AG04450 (cell line): ENCODE data around the gene DYSF. TPM values are rescaled to one million over a fixed set of nuclear protein-coding genes. Genes with fewer than 3 reads are reported as not detected.

ENCODE experiments used
- CTCF ChIA-PET: fragments of 300-600, 350-600 bp; formaldehyde crosslinking; extraction: SDS; loops from one replicate; lab custom pipeline; 2022; ENCODE audit warnings: antibody characterized with exemption, inconsistent platforms; lab: Charles Lee
- POLR2A ChIA-PET: fragments of 350-600 bp; formaldehyde crosslinking; extraction: SDS; loops from one replicate; lab custom pipeline; 2021; ENCODE audit warnings: antibody characterized with exemption, inconsistent platforms; lab: Yijun Ruan, JAX
- DNase-seq: peaks from one replicate; pipeline ENCODE4 v3.0.0-alpha.2; 2011; ENCODE audit warnings: low read depth, low spot score
- H3K27ac ChIP-seq: one replicate; pipeline ENCODE4 v1.5.1; 2012; ENCODE audit warnings: low read depth, low read length, control low read depth
- H3K27me3 ChIP-seq: one replicate; pipeline ENCODE4 v1.6.0; 2012; ENCODE audit warnings: low read length; ENCODE audit not compliant: control insufficient read depth, insufficient read depth
- H3K4me3 ChIP-seq: 2 replicates; pipeline ENCODE4 v1.5.1; 2011; ENCODE audit warnings: mild to moderate bottlenecking, low read depth, low read length, control low read depth
- H3K9me3 ChIP-seq: 2 replicates; pipeline ENCODE4 v1.5.1; 2012; ENCODE audit warnings: low read length; ENCODE audit not compliant: control insufficient read depth, insufficient read depth
- polyA plus RNA-seq: library from polyadenylated mRNA; depleted of rRNA; stranded (reverse); fragments of >200 nt; gene quantifications from 2 replicates; pipeline ENCODE4 v1.2.3, GENCODE V29; 2011
- TF ChIP-seq, protein P1 (sequence below): IDR thresholded peaks from 2 replicates; pipeline ENCODE4 v1.5.1; 2011; ENCODE audit warnings: low read depth, low read length, control low read depth, inconsistent platforms

The DYSF gene
- polyA plus RNA-seq, 1 experiment: 0.07 TPM

DNA sequence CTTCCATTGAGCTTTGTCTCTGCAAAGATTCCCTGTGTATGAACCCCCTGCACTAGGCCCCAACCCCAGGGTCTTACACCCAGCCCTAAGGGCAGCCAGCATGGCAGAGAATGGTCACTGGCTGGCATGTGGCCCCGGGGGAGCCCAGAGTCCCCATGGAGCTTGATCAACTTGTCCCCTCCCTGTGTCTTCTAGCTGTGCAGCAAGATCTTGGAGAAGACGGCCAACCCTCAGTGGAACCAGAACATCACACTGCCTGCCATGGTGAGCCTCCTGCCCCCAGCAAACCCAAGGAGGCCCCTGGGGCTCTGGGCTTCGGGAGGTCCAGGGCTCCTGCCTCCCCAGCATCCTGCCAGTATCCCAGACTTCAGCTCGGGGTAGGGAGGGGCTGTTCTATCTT lies 81.5 kb downstream of the DYSF start:
- H3K27me3 ChIP-seq: peaks cover 13% of the 10 kb centered on the region
- TF ChIP-seq, protein P1, sequence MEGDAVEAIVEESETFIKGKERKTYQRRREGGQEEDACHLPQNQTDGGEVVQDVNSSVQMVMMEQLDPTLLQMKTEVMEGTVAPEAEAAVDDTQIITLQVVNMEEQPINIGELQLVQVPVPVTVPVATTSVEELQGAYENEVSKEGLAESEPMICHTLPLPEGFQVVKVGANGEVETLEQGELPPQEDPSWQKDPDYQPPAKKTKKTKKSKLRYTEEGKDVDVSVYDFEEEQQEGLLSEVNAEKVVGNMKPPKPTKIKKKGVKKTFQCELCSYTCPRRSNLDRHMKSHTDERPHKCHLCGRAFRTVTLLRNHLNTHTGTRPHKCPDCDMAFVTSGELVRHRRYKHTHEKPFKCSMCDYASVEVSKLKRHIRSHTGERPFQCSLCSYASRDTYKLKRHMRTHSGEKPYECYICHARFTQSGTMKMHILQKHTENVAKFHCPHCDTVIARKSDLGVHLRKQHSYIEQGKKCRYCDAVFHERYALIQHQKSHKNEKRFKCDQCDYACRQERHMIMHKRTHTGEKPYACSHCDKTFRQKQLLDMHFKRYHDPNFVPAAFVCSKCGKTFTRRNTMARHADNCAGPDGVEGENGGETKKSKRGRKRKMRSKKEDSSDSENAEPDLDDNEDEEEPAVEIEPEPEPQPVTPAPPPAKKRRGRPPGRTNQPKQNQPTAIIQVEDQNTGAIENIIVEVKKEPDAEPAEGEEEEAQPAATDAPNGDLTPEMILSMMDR: no peak
- H3K27ac ChIP-seq: no peak overlapping the region
- CTCF ChIA-PET: interaction anchor here (1.3 kb wide), 1 partner anchor 10 kb away, joined by 5 read pairs; no protein-coding TSS in a partner anchor
- no peak for DNase-seq
- POLR2A ChIA-PET: no interaction called here
- H3K4me3 ChIP-seq: no peak overlapping the region
- no peaks in the 10 kb centered on the region; the same call in 1 of the 2 replicates for H3K9me3 ChIP-seq

DNA sequence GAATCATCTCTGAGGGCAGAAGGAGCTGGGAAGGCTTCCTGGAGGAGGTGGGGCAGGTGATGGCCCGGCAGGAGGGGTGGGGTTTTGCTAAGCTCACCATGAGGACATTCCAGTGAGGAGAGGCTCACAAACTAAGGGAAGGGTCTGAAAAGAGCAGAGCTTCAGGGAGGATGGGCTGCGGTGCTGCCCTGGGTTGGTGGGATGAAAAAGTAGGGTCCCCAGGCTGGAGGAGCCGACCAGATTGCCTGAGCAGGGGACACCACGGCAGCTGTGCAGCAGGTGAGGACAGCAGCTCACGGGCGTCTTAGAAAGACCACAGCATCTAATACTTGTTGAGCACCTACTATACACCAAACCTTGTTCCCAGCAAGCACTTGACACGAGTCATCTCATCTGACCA lies 82.2 kb downstream of the DYSF start:
- CTCF ChIA-PET: interaction anchor here (1.3 kb wide), 1 partner anchor 10 kb away, joined by 5 read pairs; no protein-coding TSS in a partner anchor
- peaks cover 11% of the 10 kb centered on the region for H3K27me3 ChIP-seq
- no peaks in the 10 kb centered on the region; the same call in 1 of the 2 replicates for H3K9me3 ChIP-seq
- no peak overlapping the region for H3K4me3 ChIP-seq
- POLR2A ChIA-PET: no interaction called here
- DNase-seq: no peak
- TF ChIP-seq, protein P1: no peak
- no peak overlapping the region for H3K27ac ChIP-seq

DNA sequence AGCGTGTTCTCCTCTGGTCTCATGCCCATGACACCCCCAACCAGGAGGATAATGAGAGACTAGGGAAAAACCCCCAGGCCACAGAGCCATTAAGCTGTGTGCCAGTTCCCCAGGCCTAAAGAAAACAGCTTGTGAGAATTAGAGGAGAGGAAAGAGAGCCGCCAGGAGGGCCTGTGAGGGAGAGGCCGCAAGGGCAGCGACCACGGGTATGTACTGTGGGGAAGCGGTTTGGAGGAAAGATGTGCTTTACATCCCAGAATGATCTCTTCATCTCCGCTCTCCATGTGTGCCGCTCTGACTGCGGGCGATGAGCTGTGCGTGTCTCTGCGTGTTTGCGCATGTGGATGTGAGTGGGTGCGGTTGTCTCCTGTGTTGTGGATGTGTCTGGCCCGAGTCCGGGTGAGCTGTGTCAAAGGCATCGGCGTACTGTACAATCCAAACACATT lies 82.9 kb downstream of the DYSF start:
- ChIA-PET CTCF (interaction anchor here (0.6 kb wide), 1 partner anchor 9 kb away, joined by 3 read pairs; no protein-coding TSS in a partner anchor), POLR2A (no interaction called here)
- TF ChIP-seq, protein P1: no peak
- DNase-seq: no peak
- Histone ChIP-seq H3K4me3 (no peak overlapping the region), H3K9me3 (no peaks in the 10 kb centered on the region; the same call in 1 of the 2 replicates), H3K27ac (no peak overlapping the region), H3K27me3 (peaks cover 11% of the 10 kb centered on the region)

DNA sequence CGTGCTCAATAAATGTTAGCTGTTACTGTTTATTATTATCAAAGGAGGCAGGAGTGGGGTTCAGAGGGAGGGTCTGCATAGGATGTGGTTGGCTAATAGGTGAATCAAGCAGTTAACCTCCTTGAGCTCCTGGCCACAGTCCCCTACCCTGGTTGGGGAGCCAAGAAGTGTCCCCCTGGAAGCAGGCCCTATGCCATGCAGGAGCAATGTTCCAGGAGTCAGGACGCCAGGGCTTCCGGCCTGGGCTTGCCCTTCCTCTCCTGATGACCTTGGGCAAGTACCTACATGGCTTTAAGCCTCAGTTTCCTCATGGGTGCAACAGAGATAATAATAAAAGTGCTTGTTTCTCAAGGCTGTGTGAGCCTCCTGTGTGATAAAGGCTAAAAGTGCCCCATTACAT lies 84.9 kb downstream of the DYSF start:
- DNase-seq: no peak
- CTCF ChIA-PET: no interaction called here
- POLR2A ChIA-PET: no interaction called here
- H3K4me3 ChIP-seq: no peak overlapping the region
- peaks cover 11% of the 10 kb centered on the region for H3K27me3 ChIP-seq
- no peaks in the 10 kb centered on the region for H3K9me3 ChIP-seq
- TF ChIP-seq, protein P1: no peak
- H3K27ac ChIP-seq: no peak overlapping the region

DNA sequence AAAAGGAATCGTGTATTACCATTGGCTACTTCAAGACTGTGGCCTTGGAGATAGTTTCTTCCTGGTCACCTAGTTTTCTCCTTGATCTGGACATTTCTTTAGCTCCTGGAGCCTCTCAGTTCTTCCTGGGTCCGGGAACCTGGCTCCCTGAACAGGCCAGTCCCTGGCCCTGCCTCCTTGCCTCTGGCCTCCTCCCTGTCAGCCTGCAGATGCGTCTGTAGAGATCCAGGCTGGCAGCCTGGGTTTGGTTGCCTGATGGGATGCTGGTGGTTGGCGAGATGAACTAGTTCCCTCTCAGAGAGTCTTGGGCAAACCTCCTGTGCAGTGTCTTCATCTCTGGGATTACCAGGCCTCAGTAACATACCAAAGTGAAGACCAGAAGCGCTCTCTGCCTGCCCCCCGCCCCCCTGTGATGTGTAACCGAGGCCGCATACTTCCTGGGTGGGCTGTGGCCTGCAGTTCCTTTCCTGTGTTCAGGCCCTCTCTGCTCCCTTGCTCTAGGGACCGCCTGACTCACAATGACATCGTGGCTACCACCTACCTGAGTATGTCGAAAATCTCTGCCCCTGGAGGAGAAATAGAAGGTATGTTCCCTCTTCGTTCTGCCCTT lies 85.4 kb downstream of the DYSF start:
- POLR2A ChIA-PET: no interaction called here
- no peak overlapping the region for H3K4me3 ChIP-seq
- CTCF ChIA-PET: no interaction called here
- peaks cover 8% of the 10 kb centered on the region for H3K27me3 ChIP-seq
- DNase-seq: no peak
- no peaks in the 10 kb centered on the region for H3K9me3 ChIP-seq
- H3K27ac ChIP-seq: no peak overlapping the region
- TF ChIP-seq, protein P1: no peak
